NCI-H187 treated with DMSO at 0.1 percent for 48 hours (cell line): ENCODE data around the gene WASL.
"Not testable (repeated sequence)": the region's sequence is repeated elsewhere in the genome, so short reads cannot be mapped to it uniquely, and the experiment has no call there.

ENCODE experiments used
- DNase-seq: peaks from one replicate; lab custom pipeline; 2025; lab: John Stamatoyannopoulos, UW

The WASL gene

DNA sequence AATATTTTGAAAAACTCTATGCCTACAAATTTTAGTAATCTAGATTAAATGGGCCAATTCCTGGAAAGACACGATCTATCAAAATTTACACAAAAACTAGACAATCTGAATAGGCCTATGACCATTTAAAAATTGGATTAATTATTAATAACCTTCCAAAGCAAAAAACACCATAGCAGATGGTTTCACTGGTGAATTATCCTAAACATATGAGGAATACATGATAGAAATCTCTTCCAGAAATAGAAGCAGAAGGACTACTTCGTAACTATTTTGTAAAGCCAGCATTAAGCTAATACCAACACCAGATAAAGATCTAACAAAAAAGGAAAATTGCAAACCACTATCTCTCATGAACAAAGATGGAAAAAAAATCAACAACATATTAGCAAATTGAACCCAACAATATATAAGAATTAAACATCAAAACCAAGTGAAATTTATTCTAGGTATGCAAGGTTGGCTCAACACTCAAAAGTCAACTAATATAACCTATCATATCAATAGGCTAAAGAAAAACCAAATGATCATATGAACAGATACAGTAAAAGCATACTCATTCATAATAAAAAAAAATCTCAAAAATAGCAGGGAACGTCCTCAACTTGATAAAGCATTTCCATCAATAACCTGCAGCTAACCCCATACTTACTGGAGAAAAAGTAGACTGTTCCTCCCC is 16.3 kb downstream of the WASL start:
- DNase-seq = no peak

DNA sequence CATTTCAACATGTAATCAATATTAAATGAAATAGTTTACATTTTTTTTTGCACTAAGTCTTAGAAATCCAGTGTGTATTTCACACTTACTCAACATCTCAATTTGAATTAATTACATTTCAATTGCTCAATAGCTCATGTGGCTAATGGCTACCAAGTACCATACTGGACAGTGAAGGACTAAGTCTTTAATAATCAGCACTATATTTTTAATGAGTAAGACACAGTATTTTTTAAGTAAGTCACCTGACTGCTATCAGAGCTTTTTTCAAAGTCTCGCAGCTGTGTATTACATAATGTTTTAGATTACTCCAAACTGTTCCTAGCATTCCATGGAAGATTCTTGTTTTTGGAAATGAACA is 19.6 kb downstream of the WASL start:
- DNase-seq = no peak

DNA sequence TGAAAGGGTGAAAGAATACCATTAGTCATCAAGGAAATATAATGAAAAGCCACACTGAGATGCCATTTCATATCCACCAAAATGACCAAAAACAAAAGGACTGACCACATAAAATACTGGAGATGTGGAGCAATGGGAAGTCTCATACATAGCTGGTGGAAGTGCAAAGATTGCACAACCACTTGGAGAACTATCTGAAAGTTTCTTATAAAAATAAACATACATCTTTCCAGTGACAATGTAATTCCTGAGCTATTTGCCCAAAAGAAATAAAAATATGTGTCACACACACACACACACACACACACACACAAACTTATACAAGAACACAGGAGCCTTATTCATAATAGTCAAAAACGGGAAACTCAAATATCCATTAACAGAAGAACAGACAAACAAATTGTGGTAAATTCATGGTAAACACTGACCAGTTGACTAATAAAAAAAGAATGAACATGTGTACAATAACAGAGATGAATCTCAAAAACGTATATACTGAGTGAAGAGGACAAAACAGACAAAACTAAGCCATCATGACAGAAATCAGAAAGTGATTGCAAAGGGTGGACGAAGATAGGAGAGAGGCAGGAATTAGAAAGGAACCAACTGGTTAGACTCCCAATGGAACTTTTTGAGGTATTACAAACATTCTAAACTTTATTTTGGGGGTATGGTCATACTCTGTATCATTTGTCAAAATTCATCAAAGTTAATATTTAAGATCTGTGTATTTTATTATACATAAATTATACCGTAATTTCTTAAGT is 21.5 kb downstream of the WASL start:
- DNase-seq = no peak

DNA sequence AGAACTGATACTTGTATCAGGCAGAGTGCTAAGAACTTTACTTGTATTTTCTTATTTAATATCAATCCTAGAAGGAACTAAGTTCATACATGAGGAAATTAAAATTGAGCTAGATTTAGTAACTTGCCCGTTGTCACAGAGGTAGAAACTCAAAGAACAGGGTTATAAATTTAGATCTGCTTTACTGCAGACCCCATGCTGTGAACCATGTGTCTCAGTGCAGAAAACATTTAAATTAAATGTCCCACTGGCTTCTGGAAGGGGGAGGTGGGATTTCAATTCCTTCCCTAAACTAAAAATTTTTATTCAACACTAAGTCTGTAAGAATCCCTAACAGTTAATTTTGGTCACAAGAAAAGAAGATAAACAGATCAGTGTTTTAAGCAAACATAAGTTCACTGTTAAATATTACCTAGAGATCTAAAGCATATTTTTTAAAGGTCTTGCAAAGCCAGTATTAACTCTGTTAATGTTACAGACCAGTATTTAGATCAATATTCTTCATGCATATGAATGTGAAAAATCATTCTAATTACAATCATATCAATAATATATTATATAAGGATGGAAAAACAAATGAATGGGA is 23.1 kb downstream of the WASL start:
- no peak for DNase-seq

DNA sequence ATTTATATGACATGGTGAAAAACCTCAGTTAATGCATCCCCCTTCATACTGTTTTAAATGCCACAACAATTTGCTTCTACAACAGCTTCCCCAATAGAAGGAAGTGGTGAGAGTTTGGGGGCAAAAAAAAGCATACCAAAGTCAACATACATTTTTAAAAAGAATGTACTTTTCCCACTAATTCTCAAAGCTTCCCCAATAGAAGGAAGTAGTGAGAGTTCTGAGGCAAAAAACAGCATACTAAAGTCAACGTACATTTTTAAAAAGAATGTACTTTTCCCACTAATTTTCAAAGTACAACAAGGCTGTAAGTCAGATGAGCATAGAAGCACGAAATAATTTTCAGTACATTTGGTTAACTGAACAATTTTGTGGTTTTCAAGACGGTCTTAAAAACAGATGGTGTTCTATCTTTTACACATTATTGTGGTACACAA is 24.0 kb downstream of the WASL start:
- no peak for DNase-seq

DNA sequence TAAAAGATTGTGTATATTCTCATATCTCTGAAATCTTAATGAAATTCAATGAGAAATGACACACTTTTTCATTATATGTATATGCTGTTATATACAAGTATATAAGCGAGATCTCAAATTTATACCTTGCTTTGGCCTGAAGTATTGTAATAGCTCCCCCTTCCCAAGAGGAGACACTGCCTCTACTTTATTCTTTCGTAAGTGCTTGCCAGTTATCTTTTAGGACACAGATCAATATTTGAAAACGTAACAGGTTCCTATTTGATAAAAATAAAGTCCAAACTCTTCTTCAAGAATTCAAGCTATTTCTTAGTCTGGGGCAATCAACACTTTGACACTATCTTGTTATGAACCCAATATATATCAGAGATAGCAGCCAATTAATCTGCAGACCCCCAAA is 24.9 kb downstream of the WASL start:
- DNase-seq = no peak

DNA sequence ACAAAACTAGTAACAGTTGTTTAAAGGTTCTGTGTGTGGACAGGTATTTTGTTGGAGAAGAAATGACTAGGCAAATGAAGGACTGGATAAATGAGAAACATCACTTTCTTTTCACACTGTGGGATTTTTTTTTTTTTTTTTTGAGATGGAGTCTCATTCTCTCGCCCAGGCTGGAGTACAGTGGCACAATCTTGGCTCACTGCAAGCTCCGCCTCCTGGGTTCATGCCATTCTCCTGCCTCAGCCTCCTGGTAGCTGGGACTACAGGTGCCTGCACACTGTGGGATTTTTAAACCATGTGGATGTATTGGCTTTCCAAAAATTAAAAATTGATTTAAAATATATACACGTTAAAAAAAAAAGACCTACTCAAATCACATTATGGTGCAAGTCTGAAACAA is 28.3 kb downstream of the WASL start:
- DNase-seq = not testable (repeated sequence)

DNA sequence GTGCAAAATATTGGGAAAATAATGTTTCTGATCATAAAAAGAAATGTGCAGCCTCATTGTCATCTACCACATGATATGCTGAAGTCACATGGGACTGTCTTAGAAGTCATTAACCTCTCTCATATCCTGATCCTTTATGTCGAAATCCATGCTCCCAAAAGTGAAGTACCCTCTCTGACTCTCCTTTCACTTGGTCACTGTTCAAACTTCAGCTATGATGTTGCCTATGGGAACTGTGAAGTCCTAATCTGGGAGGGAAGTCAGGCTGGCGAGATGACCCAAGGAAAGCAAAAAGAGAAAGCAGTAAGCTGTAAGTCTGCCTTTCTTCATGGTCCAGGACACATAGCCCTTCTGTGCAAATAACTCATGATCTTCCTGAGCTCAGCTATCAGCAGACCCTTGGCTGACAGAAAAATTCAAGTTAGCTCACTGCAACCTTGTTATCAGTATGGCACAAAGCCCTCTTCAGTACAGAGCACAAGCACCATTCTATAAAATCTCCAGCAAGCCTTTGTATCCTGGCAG is 29.5 kb downstream of the WASL start:
- no peak for DNase-seq

DNA sequence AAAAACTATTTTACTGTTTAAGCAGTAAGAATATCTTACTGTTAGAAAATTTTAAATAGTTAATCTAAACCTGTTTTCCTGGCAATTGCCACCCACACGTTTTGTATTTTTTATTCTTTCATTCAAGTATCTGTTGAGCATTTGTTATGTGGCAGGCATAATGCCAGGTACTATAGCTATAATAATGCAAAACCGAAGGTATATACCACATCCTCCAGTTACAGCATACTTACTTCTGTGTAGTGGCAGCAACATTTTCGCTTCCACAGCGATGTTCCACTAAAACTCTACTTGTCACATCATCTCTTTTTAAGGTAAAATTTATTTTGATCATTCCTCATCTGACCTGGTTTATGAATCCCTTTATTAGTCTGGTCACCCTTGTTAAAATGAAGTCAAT is 30.0 kb downstream of the WASL start:
- DNase-seq = no peak

DNA sequence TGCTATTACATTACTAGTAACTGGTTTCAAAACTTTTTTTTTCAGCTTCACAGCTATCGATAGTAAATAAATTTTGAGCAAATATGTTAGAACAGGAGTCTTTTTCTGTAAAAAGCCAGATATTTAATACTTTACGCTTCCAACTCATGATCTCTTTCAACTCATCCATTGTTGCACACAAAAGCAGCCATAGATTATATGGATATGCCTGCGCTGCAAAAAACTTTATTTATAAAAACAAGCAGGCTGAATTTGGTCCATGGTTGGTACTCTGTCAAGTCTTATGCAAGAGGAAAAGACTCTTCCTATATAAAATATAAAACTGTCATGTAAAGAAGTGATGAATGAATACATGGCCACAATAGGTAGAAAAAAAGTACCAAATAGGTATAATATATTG is 31.1 kb downstream of the WASL start:
- no peak for DNase-seq

DNA sequence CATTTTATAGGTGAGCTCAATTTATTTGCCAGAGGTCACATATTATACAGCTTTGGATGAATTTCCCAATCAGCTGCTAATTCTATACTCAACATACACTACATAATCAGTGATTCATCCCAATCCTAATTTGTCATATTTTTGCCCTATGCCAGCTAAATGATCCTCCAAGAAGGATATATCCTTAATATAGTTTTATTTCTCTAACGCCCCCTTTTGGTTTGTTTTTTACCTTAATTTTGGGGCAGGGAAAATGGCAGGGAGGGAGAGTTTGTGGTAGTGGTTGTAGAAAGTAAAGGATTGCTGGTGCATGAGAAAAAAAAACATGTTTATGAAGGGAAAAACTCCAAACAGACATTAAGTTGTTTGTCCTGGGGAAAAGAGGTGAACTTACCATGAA is 31.9 kb downstream of the WASL start:
- DNase-seq = no peak

DNA sequence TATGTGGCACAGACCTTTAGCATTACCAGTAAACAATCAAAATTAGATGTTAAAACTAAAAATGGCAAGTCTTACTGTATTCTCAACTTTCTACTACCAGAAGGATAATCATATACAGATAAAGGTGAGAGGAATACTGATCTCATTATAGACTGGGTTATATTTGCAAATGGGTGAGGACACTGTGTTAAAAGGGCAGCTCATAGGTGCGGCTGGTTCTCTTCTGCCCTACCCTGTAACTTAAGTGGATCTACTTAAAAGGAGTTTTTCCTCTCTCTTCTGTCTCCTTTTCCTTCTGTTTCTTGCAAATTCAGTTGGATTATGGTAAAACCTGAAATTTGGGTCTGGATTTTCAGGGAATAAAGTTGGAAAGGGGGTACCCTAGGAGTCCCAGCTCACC is 33.0 kb downstream of the WASL start:
- DNase-seq = no peak

DNA sequence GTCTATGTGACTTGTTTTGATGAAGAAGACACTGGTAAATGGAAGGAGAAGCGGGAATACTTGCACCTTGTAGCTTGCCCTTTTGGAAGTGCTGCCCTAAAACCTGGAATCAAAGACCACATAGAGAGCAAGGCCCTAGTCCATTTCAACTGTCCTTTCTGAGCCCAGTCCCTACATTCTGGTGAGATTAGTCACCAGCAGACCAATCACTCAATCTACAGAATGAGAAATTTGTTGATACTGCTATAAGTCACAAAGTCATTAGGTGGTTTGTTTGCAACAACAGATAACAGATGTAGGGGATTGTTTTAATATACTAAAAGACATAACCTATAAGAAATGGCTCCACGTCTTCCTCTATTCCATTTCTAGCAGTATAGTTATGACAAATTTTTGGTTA is 33.6 kb downstream of the WASL start:
- no peak for DNase-seq

DNA sequence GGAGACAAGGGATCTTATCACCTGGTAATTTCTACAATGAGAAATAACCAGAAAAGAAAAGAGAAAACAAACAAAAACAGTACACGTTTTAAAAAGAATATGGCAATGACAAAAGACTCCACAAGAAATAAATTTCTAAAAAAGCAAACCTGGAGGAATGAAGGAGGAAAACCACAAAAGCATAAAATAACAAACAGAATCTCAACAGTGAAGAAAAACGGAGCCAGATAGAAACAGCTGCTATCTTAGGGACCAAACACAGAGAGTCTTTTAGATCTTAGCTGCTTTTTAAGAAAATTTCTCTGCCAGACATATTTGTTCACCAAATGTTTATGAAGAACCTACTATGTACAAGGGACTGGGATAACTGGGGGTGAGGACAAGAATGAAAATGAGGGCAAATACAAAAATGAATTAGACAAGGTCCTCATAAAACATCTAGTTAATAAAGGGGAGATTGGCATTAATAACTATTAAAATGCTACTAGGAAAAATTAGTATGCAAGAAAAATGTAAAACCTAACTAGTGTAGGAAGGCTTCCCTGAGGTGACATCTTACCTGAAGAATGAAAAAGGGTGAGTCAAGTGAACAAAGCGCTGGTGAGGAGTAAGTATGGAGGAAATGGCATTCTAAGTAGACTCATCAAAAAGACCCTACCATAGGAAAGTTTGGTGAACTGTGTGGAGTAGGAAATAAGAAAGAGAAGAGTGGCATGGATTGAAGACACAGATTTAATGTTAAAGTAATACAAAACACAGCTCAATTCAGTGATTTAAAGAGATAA is 34.3 kb downstream of the WASL start:
- no peak for DNase-seq

DNA sequence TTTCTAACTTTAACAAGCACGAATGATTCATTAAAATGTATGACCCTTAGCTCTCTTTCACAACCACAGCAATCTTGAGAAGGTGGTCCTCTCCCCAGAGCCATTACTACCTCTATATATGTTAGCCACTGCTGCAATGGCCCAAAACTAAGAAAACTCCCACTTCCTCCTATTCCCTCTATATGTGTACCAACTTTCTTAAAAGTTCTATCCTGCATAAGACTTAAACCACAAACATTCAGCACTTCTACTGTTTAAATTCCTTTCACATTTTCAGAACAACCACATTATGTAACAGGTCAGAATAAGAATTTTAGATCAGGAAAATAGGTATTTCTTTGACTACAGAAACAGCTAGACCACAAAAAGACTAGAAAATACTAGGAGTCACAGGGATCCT is 36.2 kb downstream of the WASL start:
- DNase-seq = no peak

DNA sequence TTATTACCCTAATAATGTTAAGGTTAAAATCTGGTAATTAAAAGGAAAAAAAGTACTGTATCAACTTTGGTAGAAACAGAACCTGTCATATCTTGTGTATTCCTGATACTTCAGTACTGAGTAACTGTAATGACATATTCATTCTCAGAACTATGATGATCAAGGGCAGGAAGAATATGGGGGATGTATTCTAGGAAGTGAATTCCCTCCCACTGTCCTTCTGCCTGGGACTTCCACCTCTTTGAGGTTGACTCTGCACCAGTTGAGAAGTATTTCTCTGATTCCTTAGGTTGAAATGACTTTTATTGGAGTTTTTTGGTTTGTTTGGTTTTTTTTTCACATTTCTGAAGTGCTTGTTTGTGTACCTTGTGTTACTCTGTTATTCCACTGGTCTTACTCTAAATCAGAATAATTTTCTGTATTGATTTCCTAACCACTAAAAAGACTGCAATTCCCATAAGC is 36.9 kb downstream of the WASL start:
- no peak for DNase-seq

DNA sequence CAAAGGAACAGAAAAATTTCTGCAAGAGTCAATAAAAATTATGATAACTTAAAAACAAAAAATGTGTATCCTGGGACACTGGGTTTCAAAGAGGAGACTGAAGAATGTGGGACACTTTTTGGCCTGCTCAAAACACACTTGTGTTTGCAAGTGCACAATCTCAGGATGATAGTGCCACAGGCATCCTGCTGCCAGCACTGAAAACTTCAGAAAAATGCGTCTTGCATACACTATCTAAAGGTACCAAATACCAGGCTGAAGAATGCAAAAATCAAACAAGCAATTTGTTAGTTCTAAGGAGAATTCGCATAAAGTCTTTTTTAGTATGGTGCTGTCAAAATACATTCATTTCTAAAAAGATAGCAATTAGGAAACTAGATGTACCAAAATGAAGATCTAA is 38.1 kb downstream of the WASL start:
- DNase-seq = no peak

DNA sequence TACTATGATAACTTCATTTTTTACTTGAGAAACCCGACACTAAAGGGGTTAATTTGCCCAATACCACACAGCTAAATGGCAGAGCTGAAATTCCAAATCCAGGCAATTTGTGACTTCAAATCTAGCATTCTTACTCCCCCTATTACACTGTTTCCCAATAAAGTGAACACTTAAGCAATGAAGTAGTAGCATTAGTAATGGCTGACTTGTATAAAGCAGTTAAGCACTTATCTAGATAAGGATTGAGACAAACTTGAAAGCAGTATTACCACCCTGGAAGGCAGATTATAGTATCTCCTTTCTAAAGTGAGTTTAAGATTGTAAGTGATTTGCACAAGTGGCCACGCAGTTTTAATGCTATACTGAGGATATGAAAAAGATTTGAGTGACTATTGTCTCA is 39.3 kb downstream of the WASL start:
- DNase-seq = no peak

DNA sequence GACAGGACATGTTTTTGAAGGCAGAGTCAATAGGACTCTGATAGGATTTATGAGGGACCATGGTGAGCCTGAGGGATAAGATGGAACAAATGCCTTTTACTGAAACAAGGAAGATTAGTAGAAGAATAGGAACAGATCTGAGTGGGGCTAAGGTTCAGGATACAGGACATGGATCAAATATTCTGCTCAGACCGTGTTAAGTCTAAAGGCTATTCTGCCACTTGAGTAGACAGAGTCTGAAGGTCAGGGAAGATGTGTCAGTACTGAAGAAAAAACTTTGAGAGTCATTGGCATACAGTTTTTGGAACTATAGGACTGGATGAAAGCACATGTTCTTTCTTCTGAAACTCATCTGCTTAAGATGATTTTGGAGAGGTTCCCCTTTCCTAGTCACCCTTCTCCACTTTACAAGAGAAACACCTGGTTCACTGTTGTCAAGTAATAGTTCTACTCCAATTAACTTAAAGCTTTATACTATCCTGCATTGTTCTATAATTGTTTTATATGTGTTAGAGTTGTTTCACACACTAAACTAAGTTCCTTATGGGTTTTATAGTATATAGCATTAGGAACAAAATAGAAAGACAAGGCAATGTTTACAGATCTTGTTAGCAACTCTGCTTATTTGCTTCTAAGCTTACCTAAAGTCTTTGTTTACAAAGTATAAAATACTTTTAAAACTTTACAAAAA is 43.4 kb downstream of the WASL start:
- DNase-seq = no peak

DNA sequence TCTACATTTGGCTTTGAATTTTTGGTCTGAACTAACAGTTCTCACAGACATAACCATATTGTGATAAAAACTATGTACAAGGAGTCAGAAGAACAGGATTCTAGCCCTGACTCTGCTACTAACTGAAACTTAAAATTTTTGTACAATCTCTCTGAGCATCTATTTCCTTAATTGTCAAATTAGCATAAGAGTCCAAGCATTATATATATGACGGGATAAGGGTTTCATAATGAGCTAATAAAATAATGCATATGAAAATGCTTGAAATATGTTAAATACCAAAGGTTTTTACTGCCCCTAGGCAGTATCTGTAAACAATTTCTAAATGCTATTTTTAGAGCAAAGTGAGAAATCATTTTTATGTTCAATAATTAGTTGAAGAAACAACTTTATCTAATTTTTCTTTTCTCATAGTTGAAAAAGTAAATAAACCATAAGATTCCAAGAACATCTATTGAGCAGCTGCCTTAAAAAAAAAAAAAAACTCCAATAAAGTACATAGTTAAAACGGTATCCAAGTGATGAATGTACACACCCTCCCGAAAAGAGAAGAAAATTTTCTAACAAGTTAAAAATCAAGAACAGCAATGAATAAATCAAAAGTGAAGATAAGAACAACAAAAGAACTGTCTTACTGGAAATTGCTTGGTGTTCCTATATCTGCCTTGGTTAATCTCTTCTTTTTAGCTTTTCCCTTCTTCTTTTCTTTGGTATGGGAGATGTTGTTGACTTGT is 52.7 kb downstream of the WASL start:
- DNase-seq = no peak

DNA sequence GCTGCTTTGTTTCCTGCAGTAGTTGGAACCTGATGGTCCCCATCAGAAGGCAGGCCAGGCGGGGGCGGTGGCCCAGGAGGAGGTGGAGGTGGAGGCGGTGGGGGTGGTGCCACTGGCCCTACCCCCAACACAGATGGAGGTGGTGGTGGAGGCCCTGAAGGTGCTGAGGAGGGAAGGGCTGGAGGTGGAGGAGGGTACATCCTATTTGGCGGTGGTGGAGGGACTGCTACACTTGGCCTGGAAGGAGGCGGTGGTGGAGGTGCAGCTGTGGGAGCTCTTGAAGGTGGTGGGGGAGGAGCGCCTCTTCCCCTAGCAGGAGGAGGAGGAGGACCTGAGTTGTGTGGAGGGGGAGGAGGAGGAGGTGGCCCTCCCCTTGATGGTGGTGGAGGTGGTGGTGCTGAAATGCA is 56.3 kb downstream of the WASL start:
- DNase-seq = no peak
